Neural cell (in vitro differentiated cells): ENCODE results near the gene UQCRHL.
A peak's percentile ranks its signal among the peaks of the same experiment; 100 is the strongest.

Experiments used
- EP300 ChIP-seq: fragments of 450-650 bp; conservative IDR thresholded peaks from 2 replicates; pipeline ENCODE4 v1.6.1; 2014; ENCODE audit warnings: antibody characterized with exemption, mild to moderate bottlenecking, moderate library complexity; ENCODE audit not compliant: poor library complexity, severe bottlenecking
- EZH2 ChIP-seq: fragments of 200-600, 300-800 bp; shearing (Covaris generic), sonication (generic); IDR thresholded peaks from 2 replicates; pipeline ENCODE4 v1.6.1; 2014; ENCODE audit warnings: antibody characterized with exemption, low read length, borderline replicate concordance, mild to moderate bottlenecking; ENCODE audit not compliant: insufficient read depth, poor library complexity, severe bottlenecking
- POLR2AphosphoS5 ChIP-seq: IDR thresholded peaks from 2 replicates; pipeline ENCODE4 v1.6.1; 2012
- RAD21 ChIP-seq: fragments of 450-650 bp; conservative IDR thresholded peaks from 2 replicates; pipeline ENCODE4 v1.6.1; 2014; ENCODE audit warnings: antibody characterized with exemption, mild to moderate bottlenecking, moderate library complexity
- SMC3 ChIP-seq: fragments of 450-650 bp; conservative IDR thresholded peaks from 2 replicates; pipeline ENCODE4 v1.6.1; 2014; ENCODE audit warnings: antibody characterized with exemption, mild to moderate bottlenecking, moderate library complexity; ENCODE audit not compliant: poor library complexity
- TAF1 ChIP-seq: IDR thresholded peaks from 2 replicates; pipeline ENCODE4 v1.6.1; 2012; ENCODE audit warnings: low read depth
- TF ChIP-seq, protein P1 (sequence below): fragments of 450-650 bp; IDR thresholded peaks from 2 replicates; pipeline ENCODE4 v1.5.1; 2014; ENCODE audit warnings: antibody characterized with exemption, mild to moderate bottlenecking, moderate library complexity; ENCODE audit not compliant: poor library complexity, severe bottlenecking
- TF ChIP-seq, protein P2 (sequence below): IDR thresholded peaks from 2 replicates; pipeline ENCODE4 v1.6.1; 2012; ENCODE audit warnings: borderline replicate concordance

DNA sequence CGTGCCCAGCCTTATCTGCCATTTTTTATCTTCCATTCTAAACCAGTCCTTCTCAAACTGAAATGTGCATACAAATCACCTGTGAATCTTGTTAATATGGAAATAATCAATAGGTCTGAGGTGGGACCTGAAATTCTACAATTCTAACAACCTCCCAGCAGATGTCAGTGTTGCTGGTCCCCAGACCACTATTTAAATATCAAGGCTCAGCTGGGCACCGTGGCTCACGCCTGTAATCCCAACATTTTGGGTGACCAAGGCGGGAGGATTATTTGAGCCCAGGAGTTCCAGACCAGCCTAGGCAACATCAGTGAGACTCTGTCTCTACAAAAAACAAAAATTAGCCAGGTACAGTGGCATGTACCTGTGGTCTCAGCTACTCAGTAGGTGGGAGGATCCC lies 4.1 kb downstream of the UQCRHL start:
- TF ChIP-seq EZH2 (no peak), RAD21 (peak; percentile 49), EP300 (no peak), TAF1 (no peak), POLR2AphosphoS5 (no peak), SMC3 (peak; percentile 63)
- TF ChIP-seq, protein P1, sequence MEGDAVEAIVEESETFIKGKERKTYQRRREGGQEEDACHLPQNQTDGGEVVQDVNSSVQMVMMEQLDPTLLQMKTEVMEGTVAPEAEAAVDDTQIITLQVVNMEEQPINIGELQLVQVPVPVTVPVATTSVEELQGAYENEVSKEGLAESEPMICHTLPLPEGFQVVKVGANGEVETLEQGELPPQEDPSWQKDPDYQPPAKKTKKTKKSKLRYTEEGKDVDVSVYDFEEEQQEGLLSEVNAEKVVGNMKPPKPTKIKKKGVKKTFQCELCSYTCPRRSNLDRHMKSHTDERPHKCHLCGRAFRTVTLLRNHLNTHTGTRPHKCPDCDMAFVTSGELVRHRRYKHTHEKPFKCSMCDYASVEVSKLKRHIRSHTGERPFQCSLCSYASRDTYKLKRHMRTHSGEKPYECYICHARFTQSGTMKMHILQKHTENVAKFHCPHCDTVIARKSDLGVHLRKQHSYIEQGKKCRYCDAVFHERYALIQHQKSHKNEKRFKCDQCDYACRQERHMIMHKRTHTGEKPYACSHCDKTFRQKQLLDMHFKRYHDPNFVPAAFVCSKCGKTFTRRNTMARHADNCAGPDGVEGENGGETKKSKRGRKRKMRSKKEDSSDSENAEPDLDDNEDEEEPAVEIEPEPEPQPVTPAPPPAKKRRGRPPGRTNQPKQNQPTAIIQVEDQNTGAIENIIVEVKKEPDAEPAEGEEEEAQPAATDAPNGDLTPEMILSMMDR, result peak; percentile 64
- TF ChIP-seq, protein P2, sequence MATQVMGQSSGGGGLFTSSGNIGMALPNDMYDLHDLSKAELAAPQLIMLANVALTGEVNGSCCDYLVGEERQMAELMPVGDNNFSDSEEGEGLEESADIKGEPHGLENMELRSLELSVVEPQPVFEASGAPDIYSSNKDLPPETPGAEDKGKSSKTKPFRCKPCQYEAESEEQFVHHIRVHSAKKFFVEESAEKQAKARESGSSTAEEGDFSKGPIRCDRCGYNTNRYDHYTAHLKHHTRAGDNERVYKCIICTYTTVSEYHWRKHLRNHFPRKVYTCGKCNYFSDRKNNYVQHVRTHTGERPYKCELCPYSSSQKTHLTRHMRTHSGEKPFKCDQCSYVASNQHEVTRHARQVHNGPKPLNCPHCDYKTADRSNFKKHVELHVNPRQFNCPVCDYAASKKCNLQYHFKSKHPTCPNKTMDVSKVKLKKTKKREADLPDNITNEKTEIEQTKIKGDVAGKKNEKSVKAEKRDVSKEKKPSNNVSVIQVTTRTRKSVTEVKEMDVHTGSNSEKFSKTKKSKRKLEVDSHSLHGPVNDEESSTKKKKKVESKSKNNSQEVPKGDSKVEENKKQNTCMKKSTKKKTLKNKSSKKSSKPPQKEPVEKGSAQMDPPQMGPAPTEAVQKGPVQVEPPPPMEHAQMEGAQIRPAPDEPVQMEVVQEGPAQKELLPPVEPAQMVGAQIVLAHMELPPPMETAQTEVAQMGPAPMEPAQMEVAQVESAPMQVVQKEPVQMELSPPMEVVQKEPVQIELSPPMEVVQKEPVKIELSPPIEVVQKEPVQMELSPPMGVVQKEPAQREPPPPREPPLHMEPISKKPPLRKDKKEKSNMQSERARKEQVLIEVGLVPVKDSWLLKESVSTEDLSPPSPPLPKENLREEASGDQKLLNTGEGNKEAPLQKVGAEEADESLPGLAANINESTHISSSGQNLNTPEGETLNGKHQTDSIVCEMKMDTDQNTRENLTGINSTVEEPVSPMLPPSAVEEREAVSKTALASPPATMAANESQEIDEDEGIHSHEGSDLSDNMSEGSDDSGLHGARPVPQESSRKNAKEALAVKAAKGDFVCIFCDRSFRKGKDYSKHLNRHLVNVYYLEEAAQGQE, result no peak
